Activated naive CD8-positive, alpha-beta T cell (primary cell): Measurements from ENCODE around the gene GDF2.

Experiments
- H3K27ac Mint-ChIP-seq: one replicate; pipeline ENCODE4 v1.8.0; 2021; ENCODE audit warnings: mixed read lengths
- H3K27me3 Mint-ChIP-seq: one replicate; pipeline ENCODE4 v1.8.0; 2021; ENCODE audit warnings: mixed read lengths
- H3K36me3 Mint-ChIP-seq: one replicate; pipeline ENCODE4 v1.8.0; 2021; ENCODE audit warnings: mixed read lengths
- H3K4me1 Mint-ChIP-seq: one replicate; pipeline ENCODE4 v1.8.0; 2021; ENCODE audit warnings: low read depth, mixed read lengths
- H3K4me3 Mint-ChIP-seq: one replicate; pipeline ENCODE4 v1.8.0; 2021; ENCODE audit warnings: mild to moderate bottlenecking, mixed read lengths
- H3K9me3 Mint-ChIP-seq: one replicate; pipeline ENCODE4 v1.8.0; 2021; ENCODE audit warnings: low read depth, mixed read lengths

Gene GDF2

GRCh38 chr10:47287365-47287802 lies 34.9 kb upstream of the GDF2 start:
- Mint-ChIP-seq H3K4me1 (peaks cover 36% of the 10 kb centered on the region), H3K9me3 (no peaks in the 10 kb centered on the region), H3K27me3 (no peaks in the 10 kb centered on the region)

GRCh38 chr10:47287805-47288204 lies 34.4 kb upstream of the GDF2 start:
- H3K36me3 Mint-ChIP-seq: no peaks in the 10 kb centered on the region
- H3K4me3 Mint-ChIP-seq: no peak overlapping the region
- H3K27ac Mint-ChIP-seq: no peak overlapping the region
- peaks cover 36% of the 10 kb centered on the region for H3K4me1 Mint-ChIP-seq
- no peaks in the 10 kb centered on the region for H3K9me3 Mint-ChIP-seq
- no peaks in the 10 kb centered on the region for H3K27me3 Mint-ChIP-seq

More at GRCh38 chr10:47287365-47287802, 34.9 kb upstream of the GDF2 start:
- Mint-ChIP-seq H3K27ac (no peak overlapping the region), H3K36me3 (no peaks in the 10 kb centered on the region), H3K4me3 (no peak overlapping the region)

GRCh38 chr10:47288236-47288635 lies 34.0 kb upstream of the GDF2 start:
- H3K36me3 Mint-ChIP-seq: no peaks in the 10 kb centered on the region

GRCh38 chr10:47288916-47289495 lies 33.2 kb upstream of the GDF2 start:
- Mint-ChIP-seq H3K27ac (no peak overlapping the region), H3K9me3 (no peaks in the 10 kb centered on the region), H3K4me1 (peaks cover 33% of the 10 kb centered on the region)

More at GRCh38 chr10:47288236-47288635, 34.0 kb upstream of the GDF2 start:
- H3K27me3 Mint-ChIP-seq: no peaks in the 10 kb centered on the region
- H3K27ac Mint-ChIP-seq: no peak overlapping the region
- peaks cover 36% of the 10 kb centered on the region for H3K4me1 Mint-ChIP-seq
- no peaks in the 10 kb centered on the region for H3K9me3 Mint-ChIP-seq
- no peak overlapping the region for H3K4me3 Mint-ChIP-seq

GRCh38 chr10:47289921-47290320 lies 32.3 kb upstream of the GDF2 start:
- Mint-ChIP-seq H3K4me3 (no peak overlapping the region), H3K27ac (no peak overlapping the region), H3K9me3 (no peaks in the 10 kb centered on the region), H3K36me3 (no peaks in the 10 kb centered on the region), H3K27me3 (no peaks in the 10 kb centered on the region), H3K4me1 (peaks cover 30% of the 10 kb centered on the region)

More at GRCh38 chr10:47288916-47289495, 33.2 kb upstream of the GDF2 start:
- Mint-ChIP-seq H3K4me3 (no peak overlapping the region), H3K36me3 (no peaks in the 10 kb centered on the region), H3K27me3 (no peaks in the 10 kb centered on the region)

GRCh38 chr10:47290338-47290737 lies 31.9 kb upstream of the GDF2 start:
- Mint-ChIP-seq H3K36me3 (no peaks in the 10 kb centered on the region), H3K4me3 (no peak overlapping the region), H3K27me3 (no peaks in the 10 kb centered on the region), H3K27ac (no peak overlapping the region), H3K9me3 (no peaks in the 10 kb centered on the region), H3K4me1 (peaks cover 27% of the 10 kb centered on the region)

- no peak overlapping the region for H3K27ac Mint-ChIP-seq
- H3K4me3 Mint-ChIP-seq: no peak overlapping the region
- H3K4me1 Mint-ChIP-seq: peaks cover 13% of the 10 kb centered on the region
These were observed 30.6 kb upstream of the GDF2 start for GRCh38 chr10:47291682-47292081.

GRCh38 chr10:47294057-47294456 lies 28.2 kb upstream of the GDF2 start:
- Mint-ChIP-seq H3K9me3 (no peaks in the 10 kb centered on the region), H3K27me3 (no peaks in the 10 kb centered on the region)

More at GRCh38 chr10:47291682-47292081, 30.6 kb upstream of the GDF2 start:
- no peaks in the 10 kb centered on the region for H3K9me3 Mint-ChIP-seq
- no peaks in the 10 kb centered on the region for H3K36me3 Mint-ChIP-seq
- H3K27me3 Mint-ChIP-seq: no peaks in the 10 kb centered on the region

GRCh38 chr10:47294501-47294900 lies 27.8 kb upstream of the GDF2 start:
- no peak overlapping the region for H3K4me3 Mint-ChIP-seq
- no peak overlapping the region for H3K27ac Mint-ChIP-seq
- peaks cover 2% of the 10 kb centered on the region for H3K4me1 Mint-ChIP-seq
- H3K27me3 Mint-ChIP-seq: peaks cover under 1% of the 10 kb centered on the region
- H3K36me3 Mint-ChIP-seq: no peaks in the 10 kb centered on the region
- no peaks in the 10 kb centered on the region for H3K9me3 Mint-ChIP-seq

More at GRCh38 chr10:47294057-47294456, 28.2 kb upstream of the GDF2 start:
- Mint-ChIP-seq H3K4me1 (no peaks in the 10 kb centered on the region), H3K4me3 (no peak overlapping the region), H3K27ac (no peak overlapping the region), H3K36me3 (no peaks in the 10 kb centered on the region)

GRCh38 chr10:47295411-47295810 lies 26.8 kb upstream of the GDF2 start:
- Mint-ChIP-seq H3K9me3 (no peaks in the 10 kb centered on the region), H3K4me1 (peaks cover 5% of the 10 kb centered on the region), H3K27ac (no peak overlapping the region), H3K27me3 (peaks cover 3% of the 10 kb centered on the region), H3K4me3 (no peak overlapping the region), H3K36me3 (no peaks in the 10 kb centered on the region)

GRCh38 chr10:47296156-47296894 lies 25.9 kb upstream of the GDF2 start:
- no peaks in the 10 kb centered on the region for H3K36me3 Mint-ChIP-seq
- peaks cover 5% of the 10 kb centered on the region for H3K27me3 Mint-ChIP-seq
- H3K27ac Mint-ChIP-seq: no peak overlapping the region
- H3K4me3 Mint-ChIP-seq: no peak overlapping the region
- H3K4me1 Mint-ChIP-seq: peaks cover 11% of the 10 kb centered on the region
- no peaks in the 10 kb centered on the region for H3K9me3 Mint-ChIP-seq

GRCh38 chr10:47296941-47297340 lies 25.3 kb upstream of the GDF2 start:
- H3K9me3 Mint-ChIP-seq: no peaks in the 10 kb centered on the region
- H3K27me3 Mint-ChIP-seq: peaks cover 5% of the 10 kb centered on the region
- H3K36me3 Mint-ChIP-seq: no peaks in the 10 kb centered on the region
- H3K4me3 Mint-ChIP-seq: no peak overlapping the region
- peaks cover 14% of the 10 kb centered on the region for H3K4me1 Mint-ChIP-seq
- no peak overlapping the region for H3K27ac Mint-ChIP-seq

GRCh38 chr10:47297866-47298540 lies 24.3 kb upstream of the GDF2 start:
- Mint-ChIP-seq H3K36me3 (no peaks in the 10 kb centered on the region), H3K4me1 (peaks cover 20% of the 10 kb centered on the region), H3K27ac (no peak overlapping the region), H3K9me3 (no peaks in the 10 kb centered on the region), H3K27me3 (peaks cover 5% of the 10 kb centered on the region), H3K4me3 (no peak overlapping the region)

GRCh38 chr10:47298715-47299114 lies 23.5 kb upstream of the GDF2 start:
- Mint-ChIP-seq H3K9me3 (no peaks in the 10 kb centered on the region), H3K4me1 (peaks cover 23% of the 10 kb centered on the region), H3K36me3 (no peaks in the 10 kb centered on the region), H3K27me3 (peaks cover 5% of the 10 kb centered on the region), H3K27ac (no peak overlapping the region), H3K4me3 (peak overlapping the region; percentile 82)
